Epithelial cell of proximal tubule (primary cell): ENCODE results near the gene SF3A1. TPM values are rescaled to one million over a fixed set of nuclear protein-coding genes. Genes with fewer than 3 reads are reported as not detected.

Experiments used
- DNase-seq: peaks from one replicate; pipeline ENCODE4 v3.0.0-alpha.2; 2011; ENCODE audit warnings: low read depth
- H3K4me3 ChIP-seq: 2 replicates; pipeline ENCODE4 v1.5.1; 2011; ENCODE audit warnings: low read depth, mild to moderate bottlenecking, low read length
- CTCF ChIP-seq: conservative IDR thresholded peaks from 2 replicates; pipeline ENCODE4 v1.5.1; 2012; ENCODE audit warnings: low read depth, mild to moderate bottlenecking, low read length
- total RNA-seq: library from RNA; depleted of rRNA; stranded (reverse); fragments of >200 nt; gene quantifications from 2 replicates; pipeline ENCODE4 v1.2.3, GENCODE V29; 2015

SF3A1 gene
- total RNA-seq, 1 donor from 2014 or later = 42.6 TPM

DNA sequence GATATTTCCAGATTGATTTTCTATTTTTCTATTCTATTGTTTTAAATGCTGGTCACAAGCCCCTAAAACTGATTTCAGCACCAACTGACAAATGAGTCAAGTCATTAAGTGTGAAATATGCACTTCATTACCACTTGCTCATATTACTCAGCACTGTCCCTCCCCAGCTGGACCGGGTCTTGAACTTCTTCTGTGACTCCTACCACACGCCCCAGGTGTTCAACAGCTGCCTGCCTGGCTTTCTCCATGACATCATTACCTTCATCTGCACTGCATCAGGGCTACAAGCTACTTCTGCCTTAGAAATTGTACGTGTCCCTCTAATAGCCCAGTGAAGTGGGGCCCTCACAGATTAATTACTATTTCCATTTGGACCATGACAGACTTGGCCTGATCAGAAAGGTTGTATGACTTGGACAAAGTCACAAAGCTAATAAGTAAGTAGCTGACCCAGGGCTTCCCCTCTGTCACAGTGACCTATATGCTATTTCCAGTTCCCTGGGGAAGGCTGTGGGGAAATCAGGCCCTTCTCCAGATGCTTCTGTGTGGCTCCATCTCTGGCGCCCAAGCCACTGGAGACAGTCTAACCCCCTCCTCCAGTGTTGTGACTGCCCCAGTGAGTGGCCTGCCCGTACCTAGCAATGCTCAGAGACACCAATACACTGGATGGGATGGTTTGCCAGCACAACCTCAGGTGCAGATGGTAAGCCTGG, 48.0 kb downstream of the SF3A1 start:
- no peak for TF ChIP-seq CTCF
- no peak for DNase-seq
- H3K4me3 ChIP-seq = no peak overlapping the region

DNA sequence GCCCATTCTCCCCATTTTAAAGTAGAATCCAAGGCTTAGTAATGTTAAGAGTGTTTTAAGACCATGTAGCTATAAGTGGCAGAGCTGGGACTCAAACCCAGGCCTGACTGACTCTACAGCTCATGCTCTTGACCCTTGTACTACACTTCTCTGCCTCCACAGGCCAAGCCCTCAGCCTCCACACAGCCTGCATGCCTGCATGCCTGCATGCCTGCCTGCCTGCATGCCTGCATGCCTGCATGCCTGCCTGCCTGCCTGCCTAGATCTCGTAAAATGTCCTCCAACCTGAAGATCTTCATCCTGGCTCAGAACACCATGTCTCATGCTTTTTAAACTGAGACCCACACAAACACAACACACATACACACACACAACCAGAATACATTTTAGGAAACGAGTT, 48.6 kb downstream of the SF3A1 start:
- DNase-seq = no peak
- no peak for TF ChIP-seq CTCF
- no peak overlapping the region for H3K4me3 ChIP-seq

GRCh38 chr22:30307041-30307574, 49.6 kb downstream of the SF3A1 start:
- no peak for DNase-seq
- TF ChIP-seq CTCF = no peak
- no peak overlapping the region for H3K4me3 ChIP-seq

DNA sequence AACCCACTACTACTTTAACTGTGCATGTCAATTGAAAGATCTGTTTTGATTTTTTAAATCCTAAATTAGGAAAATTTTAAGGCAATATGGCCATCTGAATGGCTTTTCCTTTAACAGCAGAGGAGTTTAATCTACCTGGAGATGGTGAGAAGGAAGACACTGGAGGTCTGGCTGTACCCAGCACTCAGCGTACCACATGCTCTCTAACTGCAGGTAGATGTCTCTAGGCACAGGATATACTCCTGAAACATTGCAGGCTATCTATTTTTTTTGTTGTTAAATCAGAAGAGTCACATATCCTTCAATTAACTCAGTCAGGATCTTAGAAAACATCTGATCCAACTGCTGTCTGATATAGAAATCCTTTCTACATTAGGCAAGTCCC, 50.1 kb downstream of the SF3A1 start:
- no peak overlapping the region for H3K4me3 ChIP-seq
- no peak for DNase-seq
- TF ChIP-seq CTCF = no peak

- no peak for TF ChIP-seq CTCF
- no peak for DNase-seq
- H3K4me3 ChIP-seq = no peak overlapping the region
Measured at GRCh38 chr22:30305906-30306626, 50.6 kb downstream of the SF3A1 start.

DNA sequence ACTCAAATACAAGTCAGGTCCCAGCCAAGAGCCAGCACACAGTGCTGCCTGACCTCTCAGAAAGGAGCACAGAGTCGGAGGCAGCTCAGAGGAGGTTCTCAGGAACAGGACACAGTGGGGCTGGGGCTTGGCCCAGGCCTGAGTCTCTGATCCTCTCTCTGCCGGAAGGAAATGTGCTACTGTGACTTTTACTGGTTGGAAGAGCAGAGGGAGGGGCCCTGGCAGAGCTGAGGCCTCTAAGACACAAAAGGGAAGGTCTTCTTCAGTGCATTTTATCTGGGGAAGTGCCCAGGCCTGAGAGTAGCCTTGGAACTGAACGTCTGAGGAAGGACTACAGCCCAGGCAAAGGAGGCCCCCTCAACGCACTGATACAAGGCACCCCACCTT, 51.2 kb downstream of the SF3A1 start:
- no peak for DNase-seq
- no peak overlapping the region for H3K4me3 ChIP-seq
- no peak for TF ChIP-seq CTCF
